ENCODE measurements around the gene CD9.
"Not testable (repeated sequence)": the region's sequence is repeated elsewhere in the genome, so short reads cannot be mapped to it uniquely, and the experiment has no call there.

The CD9 gene

DNA sequence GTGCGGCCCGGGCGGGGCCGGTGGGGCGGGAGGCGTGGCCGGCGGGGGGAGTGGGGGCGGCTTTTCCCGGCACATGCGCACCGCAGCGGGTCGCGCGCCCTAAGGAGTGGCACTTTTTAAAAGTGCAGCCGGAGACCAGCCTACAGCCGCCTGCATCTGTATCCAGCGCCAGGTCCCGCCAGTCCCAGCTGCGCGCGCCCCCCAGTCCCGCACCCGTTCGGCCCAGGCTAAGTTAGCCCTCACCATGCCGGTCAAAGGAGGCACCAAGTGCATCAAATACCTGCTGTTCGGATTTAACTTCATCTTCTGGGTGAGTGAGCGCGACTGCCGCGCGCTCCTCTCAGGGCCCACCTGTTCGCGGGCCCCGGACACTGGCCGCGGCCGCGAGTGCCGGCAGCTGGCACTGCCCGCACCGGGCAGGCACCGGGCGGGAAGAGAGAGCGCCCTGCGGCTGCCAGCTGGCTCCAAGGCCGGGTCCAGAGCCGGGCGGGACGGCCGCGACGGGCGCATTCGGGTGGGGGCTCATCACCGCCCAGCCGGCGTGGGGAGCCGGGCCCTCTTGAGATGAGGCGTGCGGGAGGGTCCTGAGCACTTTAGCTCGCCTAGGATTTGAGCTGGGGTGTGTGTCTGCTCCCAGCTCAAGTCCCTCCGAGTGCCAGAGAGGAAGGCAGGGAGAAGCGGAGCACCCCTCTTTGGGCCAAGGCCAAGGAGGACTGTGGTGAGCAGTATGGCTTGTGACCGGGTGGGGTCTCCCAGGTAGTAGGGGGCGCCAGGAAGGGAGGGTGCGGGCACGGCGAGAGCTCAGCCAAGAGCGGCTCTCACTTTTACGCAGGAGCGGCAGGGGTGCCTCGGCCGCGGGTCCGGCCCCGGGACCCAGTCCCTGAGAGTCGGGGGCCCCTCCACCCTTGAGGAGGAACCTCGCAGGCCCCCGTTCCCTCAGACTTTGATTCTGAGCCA is at the start of gene CD9:
Gene CD9 (plus strand): TSS at position 145 of the 957 bp plus-strand sequence. CDS start 100 bp downstream, at position 245.
- peak; percentile 70 to 90 (median 87) for DNase-seq

GRCh38 chr12:6154730-6155459 is 45.3 kb upstream of the CD9 start:
- DNase-seq = no peak

- no peak for DNase-seq
Measured at GRCh38 chr12:6157482-6157881, 42.7 kb upstream of the CD9 start.

GRCh38 chr12:6158255-6158654 is 41.9 kb upstream of the CD9 start:
- DNase-seq = peak; percentile 35 to 42 (median 38)

DNA sequence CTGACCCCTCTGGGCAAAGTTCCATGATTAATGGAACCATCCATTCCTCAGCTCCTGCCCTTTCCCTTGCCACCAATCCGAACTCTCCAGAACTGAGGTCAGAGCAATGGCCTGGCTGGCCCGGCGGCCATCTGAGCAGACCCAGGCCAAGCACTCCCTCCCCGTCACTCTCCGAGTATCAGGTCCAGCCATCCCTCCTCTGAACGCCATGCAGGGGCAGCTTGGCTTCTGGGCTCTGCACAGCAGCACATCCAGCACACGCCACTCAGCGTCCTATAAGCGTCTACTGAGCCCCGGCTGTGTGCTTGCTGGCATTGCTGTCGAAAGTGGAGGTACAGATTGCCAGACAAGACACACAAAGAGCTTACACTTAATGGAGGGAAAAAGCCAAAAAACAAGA is 41.5 kb upstream of the CD9 start:
- DNase-seq = no peak

DNA sequence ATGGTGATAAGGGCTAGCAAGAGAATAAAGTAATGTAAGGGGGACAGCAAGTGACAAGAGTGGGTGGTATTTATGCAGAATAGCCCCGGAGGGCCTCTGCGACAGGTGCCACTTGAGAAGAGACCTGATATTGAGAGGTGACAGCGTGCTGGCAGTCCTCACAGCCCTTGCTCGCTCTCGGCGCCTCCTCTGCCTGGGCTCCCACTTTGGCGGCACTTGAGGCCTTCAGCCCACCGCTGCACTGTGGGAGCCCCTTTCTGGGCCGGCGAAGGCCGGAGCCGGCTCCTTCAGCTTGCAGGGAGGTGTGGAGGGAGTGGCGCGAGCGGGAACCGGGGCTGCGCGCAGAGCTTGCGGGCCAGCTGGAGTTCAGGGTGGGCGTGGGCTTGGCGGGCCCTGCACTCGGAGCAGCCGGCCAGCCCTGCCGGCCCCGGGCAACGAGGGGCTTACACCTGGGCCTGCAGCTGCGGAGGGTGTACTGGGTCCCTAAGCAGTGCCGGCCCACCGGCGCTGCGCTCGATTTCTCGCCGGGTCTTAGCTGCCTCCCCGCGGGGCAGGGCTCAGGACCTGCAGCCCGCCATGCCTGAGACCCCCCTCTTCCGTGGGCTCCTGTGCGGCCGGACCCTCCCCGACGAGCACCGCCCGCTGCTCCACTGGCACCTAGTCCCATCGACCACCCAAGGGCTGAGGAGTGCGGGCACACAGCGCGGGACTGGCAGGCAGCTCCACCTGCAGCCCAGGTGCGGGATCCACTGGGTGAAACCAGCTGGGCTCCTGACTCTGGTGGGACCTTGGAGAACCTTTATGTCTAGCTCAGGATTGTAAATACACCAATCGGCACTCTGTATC is 40.8 kb upstream of the CD9 start:
- DNase-seq = not testable (repeated sequence)

DNA sequence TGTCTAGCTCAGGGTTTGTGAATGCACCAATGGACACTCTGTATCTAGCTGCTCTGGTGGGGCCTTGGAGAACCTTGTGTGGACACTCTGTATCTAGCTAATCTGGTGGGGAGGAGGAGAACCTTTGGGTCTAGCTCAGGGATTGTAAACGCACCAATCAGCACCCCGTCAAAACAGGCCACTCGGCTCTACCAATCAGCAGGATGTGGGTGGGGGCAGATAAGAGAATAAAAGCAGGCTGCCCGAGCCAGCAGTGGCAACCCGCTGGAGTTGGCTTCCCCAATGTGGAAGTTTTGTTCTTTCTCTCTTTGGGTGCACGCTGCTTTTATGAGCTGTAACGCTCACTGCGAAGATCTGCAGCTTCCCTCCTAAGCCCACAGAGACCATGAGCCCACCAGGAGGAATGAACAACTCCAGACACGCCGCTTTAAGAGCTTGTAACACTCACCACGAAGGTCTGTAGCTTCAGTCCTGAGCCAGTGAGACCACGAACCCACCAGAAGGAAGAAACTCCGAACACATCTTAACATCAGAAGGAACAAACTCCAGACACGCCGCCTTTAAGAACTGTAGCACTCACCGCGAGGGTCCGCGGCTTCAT is 40.1 kb upstream of the CD9 start:
- not testable (repeated sequence) for DNase-seq

- no peak for DNase-seq
Measured at GRCh38 chr12:6161124-6161882, 38.9 kb upstream of the CD9 start.

GRCh38 chr12:6163416-6164060 is 36.7 kb upstream of the CD9 start:
- peak in 1 of 3 donors; percentile 30 for DNase-seq

- DNase-seq = no peak
Measured at GRCh38 chr12:6165395-6165794, 34.8 kb upstream of the CD9 start.

GRCh38 chr12:6166808-6167207 is 33.4 kb upstream of the CD9 start:
- DNase-seq = no peak

GRCh38 chr12:6167327-6168280 is 32.6 kb upstream of the CD9 start:
- peak; percentile 94 to 99 (median 98) for DNase-seq

DNA sequence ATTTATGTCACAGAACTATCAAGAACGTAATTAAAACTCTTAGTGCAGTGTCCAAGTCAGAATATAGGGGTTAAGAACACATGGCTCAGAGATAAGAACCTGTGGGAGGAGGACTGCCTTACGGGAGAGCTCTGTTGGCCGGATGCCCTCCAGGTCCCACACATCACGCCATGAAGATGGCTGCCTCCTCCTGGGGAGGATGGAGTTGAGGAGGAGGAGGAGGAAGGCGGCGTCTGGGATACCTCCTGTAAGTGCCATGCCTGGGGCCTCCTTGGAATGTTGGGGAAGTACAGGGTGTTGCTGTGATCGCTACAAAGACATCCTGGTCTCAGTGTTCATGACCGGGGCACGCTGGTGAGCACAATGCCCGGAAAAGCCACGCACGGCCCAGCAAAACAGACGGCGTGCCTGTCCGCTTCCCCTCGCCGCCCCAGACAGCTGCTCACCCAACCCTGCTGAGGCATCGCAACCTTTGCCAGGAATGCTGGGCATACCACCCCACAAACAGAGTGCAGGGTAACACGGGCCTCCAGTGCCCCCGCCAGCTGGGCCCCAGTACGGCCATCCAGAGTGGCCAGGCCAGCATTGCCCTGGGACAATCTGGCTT is 28.7 kb upstream of the CD9 start:
- no peak for DNase-seq

DNA sequence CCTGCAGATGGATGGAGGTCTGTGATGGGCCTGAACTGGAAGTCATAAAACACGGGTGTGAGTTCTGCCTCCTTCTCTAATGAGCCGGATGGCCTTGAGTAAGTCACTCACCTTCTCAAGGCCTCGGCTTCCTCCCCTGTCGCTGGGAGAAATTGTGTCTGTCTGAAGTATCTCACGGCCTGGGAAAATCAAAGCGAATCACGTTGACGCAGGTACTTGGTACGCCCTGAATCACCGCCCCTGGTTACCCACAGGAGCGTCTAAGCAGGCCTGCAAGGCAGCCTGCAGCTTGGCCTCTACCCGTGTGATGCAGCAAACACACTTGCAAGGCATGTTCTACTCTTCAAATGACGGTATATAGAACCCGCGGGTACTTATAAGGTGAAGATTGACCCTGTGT is 28.1 kb upstream of the CD9 start:
- no peak for DNase-seq

DNA sequence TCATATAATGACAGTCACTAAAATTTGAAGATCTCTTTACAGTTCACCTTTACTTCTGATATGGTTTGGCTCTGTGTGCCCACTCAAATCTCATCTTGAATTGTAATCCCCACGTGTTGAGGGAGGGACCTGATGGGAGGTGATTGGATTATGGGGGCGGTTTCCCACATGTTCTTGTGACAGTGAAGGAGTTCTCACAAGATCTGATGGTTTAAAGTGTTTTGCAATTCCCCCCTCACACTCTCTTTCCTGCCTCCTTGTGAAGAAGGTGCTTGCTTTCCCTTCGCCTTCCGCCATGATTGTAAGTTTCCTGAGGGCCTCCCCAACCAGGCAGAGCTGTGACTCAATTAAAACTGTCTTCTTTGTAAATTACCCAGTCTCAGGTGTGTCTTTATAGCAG is 27.3 kb upstream of the CD9 start:
- no peak for DNase-seq

GRCh38 chr12:6177642-6178358 is 22.4 kb upstream of the CD9 start:
- peak; percentile 70 to 84 (median 80) for DNase-seq

DNA sequence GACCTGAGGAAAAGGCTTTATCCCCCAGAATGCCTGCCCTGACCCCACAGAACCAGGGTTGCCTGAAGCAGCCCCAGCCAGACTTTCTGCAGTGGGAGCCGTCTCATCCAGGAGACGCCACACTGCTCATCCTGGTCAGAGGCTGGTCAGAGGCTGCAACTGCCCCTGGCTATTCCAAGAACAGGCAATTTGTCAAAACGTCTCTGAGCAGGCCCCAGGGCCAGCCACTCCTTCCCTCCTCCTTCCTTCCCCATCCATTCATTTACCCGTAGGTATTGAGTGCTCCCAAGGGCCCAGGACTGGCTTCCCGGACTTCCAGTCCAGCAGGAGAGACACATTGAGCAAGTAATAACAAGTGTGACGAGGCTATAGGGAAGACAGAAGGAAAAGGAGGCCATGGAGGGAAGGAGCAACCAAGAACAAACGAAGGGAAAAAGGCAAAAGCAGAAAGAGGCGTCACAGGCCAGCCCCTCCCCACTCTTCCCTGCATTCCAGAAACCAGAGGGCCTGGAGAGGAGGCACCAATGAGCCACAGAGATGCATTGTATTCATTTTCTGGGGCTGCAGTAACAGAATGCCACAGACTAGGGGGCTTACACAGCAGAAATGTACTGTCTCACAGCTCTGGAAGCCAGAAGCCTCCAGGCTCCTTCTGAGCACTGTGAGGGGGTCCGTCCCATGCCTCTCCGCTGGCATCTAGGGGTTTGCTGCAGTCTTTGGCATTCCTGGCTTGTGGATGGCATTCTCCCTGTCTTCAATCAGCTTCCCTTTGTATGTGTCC is 21.0 kb upstream of the CD9 start:
- DNase-seq = no peak

Data from suppressor macrophage treated with lipopolysaccharide for 1 hour (primary cell).